Stimulated activated CD4-positive, alpha-beta T cell treated with anti-CD3 and anti-CD28 coated beads, TNF-alpha, amount 100 ng/mL, for 4 hours (primary cell): Measurements from ENCODE around the gene HPSE2.

Experiments
- DNase-seq, 3 experiments: peaks; one replicate each; pipeline ENCODE4 v3.0.0-alpha.2; 2020; ENCODE audit warnings: low read depth in 3 of 3

HPSE2 gene

GRCh38 chr10:98433371-98433770 lies 802.3 kb downstream of the HPSE2 start:
- DNase-seq, result no peak

DNA sequence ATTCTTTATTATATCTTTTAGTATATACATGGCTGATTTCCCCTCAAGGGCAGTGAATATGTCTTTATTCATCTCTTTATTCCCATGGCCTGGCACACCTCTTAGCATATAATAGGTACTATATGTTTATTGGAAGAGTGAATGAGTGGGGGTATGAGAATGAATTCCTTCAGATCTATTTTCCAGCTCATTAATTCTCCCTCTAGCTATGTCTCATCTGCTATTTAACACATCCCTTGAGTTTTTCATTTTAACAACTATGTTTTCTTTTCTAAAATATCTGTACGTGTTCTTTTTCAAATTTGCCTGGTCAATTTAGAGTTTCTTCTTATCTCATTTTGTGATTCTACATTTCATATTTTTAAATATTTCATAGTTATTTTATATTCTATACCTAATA lies 803.3 kb downstream of the HPSE2 start:
- DNase-seq, result no peak

- no peak for DNase-seq
Observed at GRCh38 chr10:98431016-98431415, 804.6 kb downstream of the HPSE2 start.

DNA sequence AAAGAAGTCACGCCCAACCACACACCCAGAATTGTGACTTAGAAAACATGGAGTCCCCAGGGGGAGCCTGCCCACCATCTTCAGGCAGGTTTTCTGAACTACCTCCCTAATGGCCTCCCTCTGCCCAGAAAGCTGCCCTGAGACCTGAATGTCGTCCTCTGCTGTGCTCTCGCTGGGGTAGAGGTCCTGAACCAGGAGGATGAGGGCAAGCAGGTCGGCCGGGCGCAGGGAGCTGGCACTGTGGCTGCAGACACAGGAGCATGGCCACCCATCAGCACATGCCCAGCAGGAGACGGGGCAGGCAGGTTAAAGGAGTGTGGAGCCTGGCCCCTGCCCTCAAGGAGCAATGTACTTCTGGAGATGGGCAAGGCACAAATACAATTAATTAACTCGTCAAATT lies 805.2 kb downstream of the HPSE2 start:
- DNase-seq, result no peak

GRCh38 chr10:98429320-98430072 lies 806.2 kb downstream of the HPSE2 start:
- no peak for DNase-seq

DNA sequence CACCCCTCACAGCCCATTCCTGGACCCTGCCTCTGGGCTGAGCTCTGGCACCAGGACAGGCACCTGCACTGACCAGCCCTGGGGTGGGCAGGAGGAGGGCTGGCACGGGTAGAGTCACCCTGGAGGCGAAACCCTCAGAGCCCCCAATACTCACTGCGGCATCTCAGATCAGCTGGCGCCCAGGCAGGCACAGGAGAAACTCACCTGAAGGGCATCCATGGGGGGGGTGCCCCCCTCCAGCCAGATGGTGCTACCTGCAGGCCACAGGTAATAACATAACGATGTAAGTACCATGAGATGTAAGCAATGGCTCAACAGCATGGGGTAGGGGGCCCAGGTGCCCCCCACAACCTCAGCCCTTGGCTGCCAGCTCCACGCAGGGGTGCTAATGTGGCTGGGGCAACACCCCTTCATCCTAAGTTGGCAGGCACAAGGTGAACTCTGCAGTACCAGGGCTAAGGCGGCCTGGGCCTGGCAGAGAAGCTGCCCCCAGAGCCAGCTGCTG lies 808.6 kb downstream of the HPSE2 start:
- no peak for DNase-seq

- DNase-seq, result no peak
Observed at GRCh38 chr10:98425511-98426352, 809.9 kb downstream of the HPSE2 start.

- DNase-seq, result no peak
Observed at GRCh38 chr10:98424295-98425254, 811.1 kb downstream of the HPSE2 start.

- DNase-seq, result no peak
Observed at GRCh38 chr10:98423691-98424120, 811.9 kb downstream of the HPSE2 start.

GRCh38 chr10:98422182-98422581 lies 813.5 kb downstream of the HPSE2 start:
- no peak for DNase-seq

DNA sequence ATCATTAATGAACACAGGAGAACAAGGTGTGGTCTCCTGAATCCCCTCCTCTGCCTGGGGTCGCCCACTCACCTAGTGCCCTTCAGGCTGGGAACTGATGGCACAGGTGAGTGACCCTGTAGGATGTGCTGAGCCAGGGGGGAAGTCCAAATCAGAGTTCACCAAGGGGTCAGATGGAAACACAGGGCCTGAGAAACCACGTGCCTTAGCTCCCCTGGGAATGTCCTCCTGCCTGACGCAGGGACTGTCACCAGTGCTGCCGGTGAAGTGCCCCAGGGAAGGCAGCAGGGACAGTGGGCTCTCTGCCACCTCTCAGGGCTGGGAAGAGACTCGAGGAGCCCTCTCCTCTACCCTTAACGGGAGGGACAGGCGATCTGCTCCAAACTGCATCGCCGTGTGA lies 814.9 kb downstream of the HPSE2 start:
- DNase-seq, result no peak

DNA sequence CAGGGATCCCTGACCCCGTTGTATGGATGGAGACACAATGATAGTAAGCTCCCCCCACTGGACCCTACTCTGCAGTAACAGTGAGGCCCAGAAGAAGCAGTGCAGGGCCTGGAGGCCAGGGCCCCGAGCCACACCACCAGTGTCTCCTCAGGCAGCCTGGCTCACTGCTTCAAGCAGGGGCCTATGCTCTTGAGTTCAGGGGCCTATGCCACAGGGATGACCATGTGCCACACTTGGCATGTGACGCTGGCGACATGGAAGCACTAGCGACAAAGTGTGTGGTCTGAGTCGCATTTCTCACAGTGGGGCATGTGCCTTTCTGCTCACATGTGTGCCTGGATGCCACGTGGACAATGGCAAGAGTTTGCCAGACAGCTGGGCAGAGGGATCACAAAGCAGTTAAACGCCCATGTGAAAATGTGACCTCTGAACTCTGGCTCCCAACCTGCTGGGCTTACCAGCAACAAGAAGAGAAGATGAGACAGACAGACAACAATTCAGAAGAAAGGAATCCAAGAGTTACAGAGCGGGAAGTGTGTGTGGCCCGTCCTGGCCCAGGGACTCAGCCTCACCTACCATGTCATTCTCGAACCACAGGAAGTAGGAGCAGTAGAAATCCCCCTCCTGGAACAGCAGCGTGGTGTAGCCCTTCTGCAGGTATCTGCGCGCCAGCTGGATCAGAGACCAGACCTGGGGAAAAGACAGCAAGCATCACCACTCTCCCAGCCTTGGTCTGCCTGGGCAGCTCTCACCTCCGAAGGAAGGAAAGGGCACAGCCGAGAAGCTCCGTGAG lies 816.0 kb downstream of the HPSE2 start:
- DNase-seq, result no peak

DNA sequence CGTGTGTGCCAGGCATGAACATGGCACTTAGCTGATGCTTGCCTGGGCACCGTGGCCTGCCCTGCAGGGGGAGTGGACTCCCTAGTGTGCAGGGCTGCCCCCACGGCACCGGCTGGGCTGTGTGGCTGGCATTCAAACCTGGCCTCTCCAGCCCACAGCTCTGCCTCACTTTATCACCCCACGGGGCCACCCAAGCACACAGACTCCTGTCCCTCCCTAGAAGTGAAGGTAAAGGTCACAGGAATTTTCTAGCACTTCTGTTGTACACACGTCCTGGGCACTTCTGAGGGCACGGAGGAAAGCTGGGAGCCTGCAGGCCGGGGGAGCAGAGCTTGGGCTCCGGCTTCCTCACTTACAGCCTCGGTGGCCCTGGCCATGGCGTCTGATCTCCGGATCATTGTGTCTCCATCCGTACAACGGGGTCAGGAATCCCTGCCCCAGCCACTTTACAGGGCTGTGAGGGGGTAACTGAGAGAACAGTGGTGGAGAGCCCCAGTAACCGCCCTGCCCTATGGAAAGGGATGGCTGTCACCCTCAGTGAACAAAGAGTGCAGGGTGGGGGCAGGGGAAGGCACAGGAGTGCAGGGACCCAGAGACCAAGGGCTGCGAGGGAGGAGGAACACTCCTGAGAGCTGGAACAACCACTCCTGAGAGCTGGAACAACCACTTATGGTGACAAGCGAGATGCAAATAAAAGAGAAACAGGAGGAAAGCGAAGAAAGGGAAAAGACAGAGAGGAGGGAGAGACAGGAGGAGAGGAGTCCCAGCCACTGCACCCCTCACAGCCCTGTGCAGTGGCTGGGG lies 816.8 kb downstream of the HPSE2 start:
- DNase-seq, result no peak

DNA sequence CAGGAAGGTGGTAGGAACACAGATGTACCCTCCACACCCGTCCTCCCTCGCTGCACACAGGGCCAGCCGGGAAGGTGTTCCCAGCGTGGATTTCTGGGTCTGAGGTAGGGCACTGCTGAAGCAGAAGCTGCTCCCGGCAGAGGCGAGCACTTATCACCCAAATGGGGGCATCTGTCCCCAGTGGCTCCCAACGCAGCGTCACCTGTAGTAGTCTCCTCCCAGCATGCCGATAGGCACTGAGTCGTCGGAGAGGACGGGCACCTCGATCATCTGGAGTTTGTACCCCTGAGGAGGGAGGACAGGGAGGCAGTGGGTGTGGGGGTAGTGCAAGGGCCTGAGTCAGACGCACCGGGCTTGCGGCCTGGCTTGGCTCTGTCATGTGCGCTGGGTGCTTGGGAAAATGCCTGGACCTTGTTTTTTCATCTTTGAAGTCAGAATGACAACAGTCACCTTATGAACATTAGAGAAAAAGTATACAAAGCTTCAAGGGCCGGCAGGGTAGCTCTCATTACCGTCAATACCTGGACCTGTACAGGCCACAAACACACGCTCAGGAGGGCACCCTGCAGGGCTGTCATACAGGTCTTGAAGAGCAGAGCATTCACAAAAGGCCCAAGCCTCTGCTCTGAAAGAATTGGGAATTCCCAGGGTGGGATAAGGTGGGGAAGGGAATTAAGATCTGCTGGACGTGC lies 817.5 kb downstream of the HPSE2 start:
- DNase-seq, result no peak

- DNase-seq, result no peak
Observed at GRCh38 chr10:98417481-98417959, 818.1 kb downstream of the HPSE2 start.

- DNase-seq, result no peak
Observed at GRCh38 chr10:98416606-98417388, 818.9 kb downstream of the HPSE2 start.

DNA sequence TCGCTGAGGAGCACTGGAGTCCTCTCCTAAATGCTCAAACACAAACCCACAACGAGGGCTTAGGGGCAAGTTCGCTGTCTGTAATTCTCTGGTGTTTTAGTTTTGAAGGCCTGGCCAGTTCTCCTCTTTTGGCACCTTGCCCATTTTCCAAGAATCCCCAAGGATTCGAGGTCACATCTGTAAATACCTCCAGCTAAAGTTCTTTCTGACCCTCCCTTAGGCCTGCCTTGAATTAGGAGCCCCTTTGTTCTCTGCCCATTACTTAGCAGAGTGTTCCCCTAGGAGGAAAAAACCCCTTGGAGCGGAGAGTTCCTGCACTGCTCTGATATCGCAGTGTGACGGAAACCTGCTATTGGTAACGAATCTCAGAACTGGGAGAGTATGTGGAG lies 819.9 kb downstream of the HPSE2 start:
- DNase-seq, result no peak

- DNase-seq, result no peak
Observed at GRCh38 chr10:98414932-98415730, 820.5 kb downstream of the HPSE2 start, which contains the start of gene PYROXD2. Gene PYROXD2 (minus strand): TSS chr10:98415182. CDS start chr10:98415135, 47 bp downstream.
